GM21529 (cell line): ENCODE data around the gene ARHGAP10.
A peak's percentile ranks its signal among the peaks of the same experiment; 100 is the strongest.

Source experiments
- ATAC-seq: cut with Tn5 transposase; IDR thresholded peaks from one replicate; pipeline ENCODE4 v1.9.1; 2021; ENCODE audit not compliant: unreplicated experiment

ARHGAP10 gene

GRCh38 chr4:147844781-147845180 lies 112.9 kb downstream of the ARHGAP10 start:
- no peak for ATAC-seq

GRCh38 chr4:147846318-147847155 lies 114.6 kb downstream of the ARHGAP10 start:
- ATAC-seq, result peak; percentile 81

GRCh38 chr4:147847751-147848590 lies 116.1 kb downstream of the ARHGAP10 start:
- no peak for ATAC-seq

GRCh38 chr4:147848634-147849033 lies 116.7 kb downstream of the ARHGAP10 start:
- ATAC-seq, result no peak

GRCh38 chr4:147851135-147851534 lies 119.2 kb downstream of the ARHGAP10 start:
- no peak for ATAC-seq

GRCh38 chr4:147853706-147854105 lies 121.8 kb downstream of the ARHGAP10 start:
- no peak for ATAC-seq

- no peak for ATAC-seq
Measured at GRCh38 chr4:147854154-147854553, 122.3 kb downstream of the ARHGAP10 start.

- no peak for ATAC-seq
Measured at GRCh38 chr4:147855571-147856009, 123.7 kb downstream of the ARHGAP10 start.

GRCh38 chr4:147860960-147861359 lies 129.1 kb downstream of the ARHGAP10 start:
- ATAC-seq, result no peak

- no peak for ATAC-seq
Measured at GRCh38 chr4:147862043-147862692, 130.3 kb downstream of the ARHGAP10 start.

GRCh38 chr4:147863111-147863747 lies 131.3 kb downstream of the ARHGAP10 start:
- ATAC-seq, result peak; percentile 50

GRCh38 chr4:147863808-147864472 lies 132.1 kb downstream of the ARHGAP10 start:
- no peak for ATAC-seq

- ATAC-seq, result no peak
Measured at GRCh38 chr4:147864607-147865006, 132.7 kb downstream of the ARHGAP10 start.

GRCh38 chr4:147865926-147866325 lies 134.0 kb downstream of the ARHGAP10 start:
- ATAC-seq, result no peak

GRCh38 chr4:147866532-147867271 lies 134.8 kb downstream of the ARHGAP10 start:
- peak; percentile 86 for ATAC-seq

GRCh38 chr4:147874109-147874508 lies 142.2 kb downstream of the ARHGAP10 start:
- no peak for ATAC-seq

- no peak for ATAC-seq
Measured at GRCh38 chr4:147877308-147877771, 145.5 kb downstream of the ARHGAP10 start.

- no peak for ATAC-seq
Measured at GRCh38 chr4:147879676-147880075, 147.8 kb downstream of the ARHGAP10 start.

- ATAC-seq, result no peak
Measured at GRCh38 chr4:147880511-147880910, 148.6 kb downstream of the ARHGAP10 start.

- ATAC-seq, result no peak
Measured at GRCh38 chr4:147884536-147884935, 152.6 kb downstream of the ARHGAP10 start.
